T1000 (cell line): ENCODE measurements around the gene OR13J1.
"Not testable (repeated sequence)": the region's sequence is repeated elsewhere in the genome, so short reads cannot be mapped to it uniquely, and the experiment has no call there.

Source experiments
- DNase-seq: peaks from one replicate; lab custom pipeline; 2025; ENCODE audit warnings: mixed read lengths; lab: John Stamatoyannopoulos, UW

OR13J1 gene

GRCh38 chr9:35904338-35904737, 34.1 kb upstream of the OR13J1 start:
- DNase-seq = no peak

GRCh38 chr9:35903049-35903448, 32.8 kb upstream of the OR13J1 start:
- no peak for DNase-seq

GRCh38 chr9:35899021-35899420, 28.8 kb upstream of the OR13J1 start:
- DNase-seq = no peak

GRCh38 chr9:35898337-35898736, 28.1 kb upstream of the OR13J1 start:
- DNase-seq = no peak

GRCh38 chr9:35897376-35898099, 27.3 kb upstream of the OR13J1 start:
- DNase-seq = not testable (repeated sequence)

GRCh38 chr9:35896570-35896969, 26.4 kb upstream of the OR13J1 start:
- DNase-seq = no peak

GRCh38 chr9:35892051-35892450, 21.9 kb upstream of the OR13J1 start:
- DNase-seq = no peak

GRCh38 chr9:35891646-35892045, 21.4 kb upstream of the OR13J1 start:
- no peak for DNase-seq

GRCh38 chr9:35884908-35885307, 14.7 kb upstream of the OR13J1 start:
- DNase-seq = not testable (repeated sequence)

- no peak for DNase-seq
These were observed 12.8 kb upstream of the OR13J1 start for GRCh38 chr9:35882996-35883395.

- DNase-seq = peak; percentile 29
These were observed 12.2 kb upstream of the OR13J1 start for GRCh38 chr9:35882263-35882848.

GRCh38 chr9:35872505-35872904, 2.3 kb upstream of the OR13J1 start:
- DNase-seq = no peak

GRCh38 chr9:35871545-35871944, 1.3 kb upstream of the OR13J1 start:
- no peak for DNase-seq

GRCh38 chr9:35869621-35870216, 482 bp downstream of the OR13J1 start:
- DNase-seq = no peak

GRCh38 chr9:35868933-35869332, 1.3 kb downstream of the OR13J1 start:
- no peak for DNase-seq

- DNase-seq = no peak
These were observed 2.7 kb downstream of the OR13J1 start for GRCh38 chr9:35867538-35867937.

GRCh38 chr9:35864695-35865255, 5.4 kb downstream of the OR13J1 start:
- no peak for DNase-seq

- DNase-seq = no peak
These were observed 6.6 kb downstream of the OR13J1 start for GRCh38 chr9:35863583-35863982.

- DNase-seq = no peak
These were observed 7.9 kb downstream of the OR13J1 start for GRCh38 chr9:35862328-35862727.

GRCh38 chr9:35861161-35861897, 8.9 kb downstream of the OR13J1 start:
- DNase-seq = no peak

- no peak for DNase-seq
These were observed 10.2 kb downstream of the OR13J1 start for GRCh38 chr9:35859990-35860339.

- DNase-seq = no peak
These were observed 10.8 kb downstream of the OR13J1 start for GRCh38 chr9:35859310-35859989.
